Thyroid gland (tissue), 4 donors: ENCODE results near the gene ZFAND4.
"Not testable (repeated sequence)": the region's sequence is repeated elsewhere in the genome, so short reads cannot be mapped to it uniquely, and the experiment has no call there.

Experiments
- POLR2A ChIP-seq, 2 donors: fragments of 450-650 bp; IDR thresholded peaks; one replicate each; pipeline ENCODE4 v1.6.1; 2017; ENCODE audit warnings: antibody characterized with exemption in 2 of 2, mild to moderate bottlenecking in 2 of 2, moderate library complexity in 1 of 2
- TF ChIP-seq, protein P1 (sequence below), 6 experiments: fragments of 200-600 bp in 3 of 6; fragments of 450-650 bp in 3 of 6; sonication (generic) in 3 of 6; IDR thresholded peaks; one replicate each; pipeline ENCODE4 v1.5.1; 2016 to 2019; ENCODE audit warnings: antibody characterized with exemption in 6 of 6, mild to moderate bottlenecking in 2 of 6, inconsistent platforms in 1 of 6, moderate library complexity in 1 of 6

GRCh38 chr10:45600337-45601253, 72.0 kb downstream of the ZFAND4 start:
- not testable (repeated sequence) for TF ChIP-seq POLR2A (IDR thresholded peaks at IDR 0.05)
- TF ChIP-seq, protein P1, sequence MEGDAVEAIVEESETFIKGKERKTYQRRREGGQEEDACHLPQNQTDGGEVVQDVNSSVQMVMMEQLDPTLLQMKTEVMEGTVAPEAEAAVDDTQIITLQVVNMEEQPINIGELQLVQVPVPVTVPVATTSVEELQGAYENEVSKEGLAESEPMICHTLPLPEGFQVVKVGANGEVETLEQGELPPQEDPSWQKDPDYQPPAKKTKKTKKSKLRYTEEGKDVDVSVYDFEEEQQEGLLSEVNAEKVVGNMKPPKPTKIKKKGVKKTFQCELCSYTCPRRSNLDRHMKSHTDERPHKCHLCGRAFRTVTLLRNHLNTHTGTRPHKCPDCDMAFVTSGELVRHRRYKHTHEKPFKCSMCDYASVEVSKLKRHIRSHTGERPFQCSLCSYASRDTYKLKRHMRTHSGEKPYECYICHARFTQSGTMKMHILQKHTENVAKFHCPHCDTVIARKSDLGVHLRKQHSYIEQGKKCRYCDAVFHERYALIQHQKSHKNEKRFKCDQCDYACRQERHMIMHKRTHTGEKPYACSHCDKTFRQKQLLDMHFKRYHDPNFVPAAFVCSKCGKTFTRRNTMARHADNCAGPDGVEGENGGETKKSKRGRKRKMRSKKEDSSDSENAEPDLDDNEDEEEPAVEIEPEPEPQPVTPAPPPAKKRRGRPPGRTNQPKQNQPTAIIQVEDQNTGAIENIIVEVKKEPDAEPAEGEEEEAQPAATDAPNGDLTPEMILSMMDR (IDR thresholded peaks at IDR 0.05): not testable (repeated sequence)
